ENCODE data around the gene ESPL1. TPM values are rescaled to one million over a fixed set of nuclear protein-coding genes. Genes with fewer than 3 reads are reported as not detected.

The ESPL1 gene
- total and polyA plus RNA-seq, 2 of the 13 experiments (the other 11 are each of a cell fraction or from before 2014, with no cell fraction given): 5.8 to 11.5 TPM

GRCh38 chr12:53267999-53268629 is at the start of gene ESPL1 (continued):
- TF ChIP-seq GMEB1 (CRISPR knock-in tag; IDR thresholded peaks at IDR 0.05; ENCODE audit: borderline replicate concordance) (peak; percentile 98), GPBP1L1 (CRISPR knock-in tag; IDR thresholded peaks at IDR 0.05) (no peak), YEATS4 (CRISPR knock-in tag; IDR thresholded peaks at IDR 0.05; ENCODE audit: borderline replicate concordance) (no peak), POGK (CRISPR knock-in tag; conservative IDR thresholded peaks at IDR 0.05) (0 out of 2 replicates have a peak, but pooled peaks have one; percentile 59), ZNF318 (CRISPR knock-in tag; IDR thresholded peaks at IDR 0.05) (no peak; the same call in 1 of the 2 replicates), RFXAP (CRISPR knock-in tag; IDR thresholded peaks at IDR 0.05; ENCODE audit: borderline replicate concordance) (0 out of 2 replicates have a peak, but pooled peaks have one; percentile 36), ZNF383 (CRISPR knock-in tag; IDR thresholded peaks at IDR 0.05; ENCODE audit: borderline replicate concordance) (no peak), ZNF572 (CRISPR knock-in tag; IDR thresholded peaks at IDR 0.05) (no peak), KDM3A (CRISPR knock-in tag; IDR thresholded peaks at IDR 0.05; ENCODE audit: low read depth) (peak; percentile 83), REL (CRISPR knock-in tag; conservative IDR thresholded peaks at IDR 0.05) (no peak), RAD51 (IDR thresholded peaks at IDR 0.05; ENCODE audit: borderline replicate concordance) (no peak), CENPBD1 (CRISPR knock-in tag; IDR thresholded peaks at IDR 0.05; ENCODE audit: borderline replicate concordance, low read depth) (no peak), CBX5 (CRISPR knock-in tag; IDR thresholded peaks at IDR 0.05; ENCODE audit: borderline replicate concordance) (peak; percentile 18; the same call in 1 of the 2 replicates), TMF1 (CRISPR knock-in tag; IDR thresholded peaks at IDR 0.05; ENCODE audit: low read depth) (no peak; the same call in 1 of the 2 replicates)

All from HepG2 (cell line).